Adrenal gland (tissue), 5 donors: ENCODE results near the gene SRSF6.

Source experiments
- POLR2A ChIP-seq, 2 donors: fragments of 450-650 bp; IDR thresholded peaks; one replicate each; pipeline ENCODE4 v1.6.1; 2017; ENCODE audit warnings: antibody characterized with exemption in 2 of 2, mild to moderate bottlenecking in 2 of 2, moderate library complexity in 1 of 2
- TF ChIP-seq, protein P1 (sequence below), 6 experiments: fragments of 450-650 bp in 4 of 6; fragments of 200-600 bp in 2 of 6; sonication (generic) in 1 of 6; IDR thresholded peaks; 1 replicate in 5 of 6; 2 replicates in 1 of 6; pipeline versions ENCODE4 v1.5.1 to v1.8.0; 2016 to 2021; ENCODE audit warnings: antibody characterized with exemption in 6 of 6, mild to moderate bottlenecking in 2 of 6, moderate library complexity in 1 of 6
- donor health status: DM: no; HTN: no; CAD: no.

GRCh38 chr20:43460830-43461200 is 3.1 kb downstream of the SRSF6 start:
- TF ChIP-seq POLR2A (IDR thresholded peaks at IDR 0.05), result no peak
- TF ChIP-seq, protein P1, sequence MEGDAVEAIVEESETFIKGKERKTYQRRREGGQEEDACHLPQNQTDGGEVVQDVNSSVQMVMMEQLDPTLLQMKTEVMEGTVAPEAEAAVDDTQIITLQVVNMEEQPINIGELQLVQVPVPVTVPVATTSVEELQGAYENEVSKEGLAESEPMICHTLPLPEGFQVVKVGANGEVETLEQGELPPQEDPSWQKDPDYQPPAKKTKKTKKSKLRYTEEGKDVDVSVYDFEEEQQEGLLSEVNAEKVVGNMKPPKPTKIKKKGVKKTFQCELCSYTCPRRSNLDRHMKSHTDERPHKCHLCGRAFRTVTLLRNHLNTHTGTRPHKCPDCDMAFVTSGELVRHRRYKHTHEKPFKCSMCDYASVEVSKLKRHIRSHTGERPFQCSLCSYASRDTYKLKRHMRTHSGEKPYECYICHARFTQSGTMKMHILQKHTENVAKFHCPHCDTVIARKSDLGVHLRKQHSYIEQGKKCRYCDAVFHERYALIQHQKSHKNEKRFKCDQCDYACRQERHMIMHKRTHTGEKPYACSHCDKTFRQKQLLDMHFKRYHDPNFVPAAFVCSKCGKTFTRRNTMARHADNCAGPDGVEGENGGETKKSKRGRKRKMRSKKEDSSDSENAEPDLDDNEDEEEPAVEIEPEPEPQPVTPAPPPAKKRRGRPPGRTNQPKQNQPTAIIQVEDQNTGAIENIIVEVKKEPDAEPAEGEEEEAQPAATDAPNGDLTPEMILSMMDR (IDR thresholded peaks at IDR 0.05), result no peak
